Stomach (tissue), 9 donors: ENCODE data around the gene FKBP10. TPM values are rescaled to one million over a fixed set of nuclear protein-coding genes. Genes with fewer than 3 reads are reported as not detected.

ENCODE experiments used
- DNase-seq, 2 donors: peaks; one replicate each; pipeline versions ENCODE4 v3.0.0 to v3.0.0-alpha.2; 2013 to 2019
- H3K27ac ChIP-seq, 5 donors: fragments of 200-600 bp in 4 of 5; sonication (generic) in 4 of 5; one replicate each; pipeline ENCODE4 v1.5.1; 2013 to 2019; ENCODE audit warnings: mild to moderate bottlenecking in 1 of 5, moderate library complexity in 1 of 5
- H3K27me3 ChIP-seq, 3 donors: fragments of 200-600 bp; sonication (generic); one replicate each; pipeline ENCODE4 v1.5.1; 2017 to 2019; ENCODE audit warnings: mixed run types in 1 of 3
- H3K36me3 ChIP-seq, 4 donors: fragments of 200-600 bp; sonication (generic); 1 replicate in 3 of 4; 2 replicates in 1 of 4; pipeline ENCODE4 v1.5.1; 2016 to 2019
- H3K4me1 ChIP-seq, 4 donors: fragments of 200-600 bp; sonication (generic); one replicate each; pipeline ENCODE4 v1.5.1; 2016 to 2019
- H3K4me3 ChIP-seq, 4 donors: fragments of 200-600 bp; sonication (generic) in 3 of 4; one replicate each; pipeline ENCODE4 v1.5.1; 2016 to 2019; ENCODE audit warnings: mild to moderate bottlenecking in 1 of 4
- H3K9me3 ChIP-seq, 4 donors: fragments of 200-600 bp; sonication (generic); one replicate each; pipeline ENCODE4 v1.5.1; 2016 to 2019
- EP300 ChIP-seq: sonication (generic); formaldehyde crosslinking; IDR thresholded peaks from one replicate; pipeline ENCODE4 v1.6.1; 2017; ENCODE audit warnings: antibody characterized with exemption
- POLR2A ChIP-seq, 4 donors: fragments of 450-650 bp; IDR thresholded peaks; one replicate each; pipeline ENCODE4 v1.6.1; 2016; ENCODE audit warnings: antibody characterized with exemption in 4 of 4, control low read depth in 2 of 4, mild to moderate bottlenecking in 1 of 4, moderate library complexity in 1 of 4
- POLR2AphosphoS5 ChIP-seq, 3 donors: sonication (generic); formaldehyde crosslinking; IDR thresholded peaks; one replicate each; pipeline ENCODE4 v1.6.1; 2016; ENCODE audit warnings: antibody characterized with exemption in 3 of 3
- WGBS, 5 donors: extraction: QIAGEN DNeasy Blood & Tissue Kit in 3 of 5; methylation state at CpG; one replicate each; pipeline versions ENCODE4 v1.1.5 to v1.1.7; 2013 to 2018; 5-methylcytosine and 5-hydroxymethylcytosine counted together
- intact Hi-C: fragments of 100-400 bp; cut with DNase I; formaldehyde crosslinking; loops from one replicate; pipeline ENCODE4 v1.15.1; 2023; ENCODE audit warnings: low total_unique reads
- polyA plus RNA-seq, 3 donors: library from polyadenylated mRNA; stranded (reverse); fragments of 200-250 nt; gene quantifications; one replicate each; pipeline ENCODE4 v1.2.3, GENCODE V29; 2013
- total RNA-seq, 5 donors: library from RNA; depleted of rRNA; stranded (reverse); fragments of >200 nt; gene quantifications; one replicate each; pipeline versions ENCODE4 v1.1.0 to v1.2.3, GENCODE V29; 2014 to 2016
- TF ChIP-seq, protein P1 (sequence below), 7 experiments: fragments of 450-650 bp in 4 of 7; fragments of 200-600 bp in 3 of 7; sonication (generic) in 3 of 7; IDR thresholded peaks; one replicate each; pipeline ENCODE4 v1.5.1; 2016 to 2019; ENCODE audit warnings: antibody characterized with exemption in 7 of 7, control low read depth in 2 of 7, mild to moderate bottlenecking in 1 of 7
- donor health status: healthy with polysubstance abuse.
- donor health status: Bipolar disorder and iron deficiency.
- donor health status: healthy.

The FKBP10 gene
- total and polyA plus RNA-seq, 8 donors = 4.6 to 45.3 (median 14.9) TPM

DNA sequence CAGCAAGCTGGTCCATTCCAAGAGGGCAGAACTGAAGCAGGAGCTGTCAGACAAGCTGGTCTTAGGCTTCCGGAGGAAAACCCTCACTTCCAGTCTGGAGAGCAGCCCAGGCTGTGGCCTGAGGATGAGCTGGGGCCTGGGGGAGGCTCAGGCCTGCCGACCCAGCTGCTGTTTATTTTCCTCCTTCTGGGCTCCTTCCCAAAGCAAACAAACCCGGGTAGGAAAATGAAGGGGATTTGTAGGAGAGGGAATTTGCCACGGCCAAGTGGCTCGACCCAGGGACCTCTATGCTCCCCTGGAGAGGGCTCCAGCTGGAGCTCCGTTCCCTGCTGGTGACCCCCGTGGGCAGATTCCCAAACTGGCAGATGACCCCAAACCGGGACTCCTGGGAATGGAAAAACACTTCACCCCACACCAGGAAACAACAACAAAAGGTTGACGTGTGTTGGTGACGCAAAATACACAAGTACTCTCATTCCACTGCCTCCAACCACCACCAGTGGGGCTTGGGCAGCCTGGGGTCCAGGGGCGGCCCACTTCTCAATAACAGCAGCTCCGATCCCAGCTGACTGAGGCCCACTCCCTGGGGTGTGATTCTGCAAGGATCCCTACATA is 35.1 kb upstream of the FKBP10 start:
- TF ChIP-seq, protein P1, sequence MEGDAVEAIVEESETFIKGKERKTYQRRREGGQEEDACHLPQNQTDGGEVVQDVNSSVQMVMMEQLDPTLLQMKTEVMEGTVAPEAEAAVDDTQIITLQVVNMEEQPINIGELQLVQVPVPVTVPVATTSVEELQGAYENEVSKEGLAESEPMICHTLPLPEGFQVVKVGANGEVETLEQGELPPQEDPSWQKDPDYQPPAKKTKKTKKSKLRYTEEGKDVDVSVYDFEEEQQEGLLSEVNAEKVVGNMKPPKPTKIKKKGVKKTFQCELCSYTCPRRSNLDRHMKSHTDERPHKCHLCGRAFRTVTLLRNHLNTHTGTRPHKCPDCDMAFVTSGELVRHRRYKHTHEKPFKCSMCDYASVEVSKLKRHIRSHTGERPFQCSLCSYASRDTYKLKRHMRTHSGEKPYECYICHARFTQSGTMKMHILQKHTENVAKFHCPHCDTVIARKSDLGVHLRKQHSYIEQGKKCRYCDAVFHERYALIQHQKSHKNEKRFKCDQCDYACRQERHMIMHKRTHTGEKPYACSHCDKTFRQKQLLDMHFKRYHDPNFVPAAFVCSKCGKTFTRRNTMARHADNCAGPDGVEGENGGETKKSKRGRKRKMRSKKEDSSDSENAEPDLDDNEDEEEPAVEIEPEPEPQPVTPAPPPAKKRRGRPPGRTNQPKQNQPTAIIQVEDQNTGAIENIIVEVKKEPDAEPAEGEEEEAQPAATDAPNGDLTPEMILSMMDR (IDR thresholded peaks at IDR 0.05) = no peak
- peak in 1 of 3 donors; percentile 53 for TF ChIP-seq POLR2AphosphoS5 (IDR thresholded peaks at IDR 0.05)
- H3K9me3 ChIP-seq = no peaks in the 10 kb centered on the region
- DNase-seq = peak; percentile 78 to 92
- no peaks in the 10 kb centered on the region for H3K27me3 ChIP-seq
- intact Hi-C loops = no loop called here
- WGBS, 5 donors = 8 to 19% (median 14%) methylated on average over 11 to 12 of the region's 12 CpGs
- H3K36me3 ChIP-seq = peaks cover 0 to 8% (median 5%) of the 10 kb centered on the region in 4 donors
- peaks cover 72 to 99% (median 90%) of the 10 kb centered on the region in 4 donors for H3K4me1 ChIP-seq
- peak overlapping the region in 1 of 4 donors; percentile 1 for H3K4me3 ChIP-seq
- peak overlapping the region; percentile 77 to 94 (median 86) for H3K27ac ChIP-seq

DNA sequence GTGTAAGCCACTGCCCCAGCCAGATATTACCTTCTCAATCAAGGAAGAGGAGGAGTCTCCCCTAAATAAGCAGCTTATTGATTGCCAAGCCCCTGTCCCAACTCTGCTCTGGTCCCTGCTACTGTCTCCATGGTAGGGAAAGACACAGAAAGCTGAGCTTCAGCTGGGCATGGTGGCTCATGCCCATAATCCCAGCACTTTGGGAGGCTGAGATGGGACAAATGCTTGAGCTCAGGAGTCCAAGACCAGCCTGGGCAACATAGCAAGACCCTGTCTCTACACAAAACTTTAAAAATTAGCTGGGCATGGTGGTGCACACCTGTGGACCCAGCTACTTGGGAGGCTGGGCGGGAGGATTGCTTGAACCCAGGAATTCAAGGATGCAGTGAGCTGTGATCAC is 32.9 kb upstream of the FKBP10 start:
- peaks cover 74 to 98% (median 90%) of the 10 kb centered on the region in 4 donors for H3K4me1 ChIP-seq
- no peak overlapping the region for H3K4me3 ChIP-seq
- peak overlapping the region in 3 of 5 donors; percentile 86 to 94 (median 88) for H3K27ac ChIP-seq
- no peak for DNase-seq
- H3K9me3 ChIP-seq = no peaks in the 10 kb centered on the region
- no peak for TF ChIP-seq POLR2AphosphoS5 (IDR thresholded peaks at IDR 0.05)
- no peak for TF ChIP-seq POLR2A (IDR thresholded peaks at IDR 0.05)
- TF ChIP-seq EP300 = no peak
- TF ChIP-seq, protein P1 (IDR thresholded peaks at IDR 0.05) = no peak
- intact Hi-C loops = no loop called here
- whole genome bisulfite sequencing, 5 donors = 83 to 100% (median 90%) methylated on average over 1 of the region's 1 CpG
- H3K36me3 ChIP-seq = peaks cover 0 to 8% (median 5%) of the 10 kb centered on the region in 4 donors
- peaks cover 0 to 11% (median 0%) of the 10 kb centered on the region in 3 donors for H3K27me3 ChIP-seq

DNA sequence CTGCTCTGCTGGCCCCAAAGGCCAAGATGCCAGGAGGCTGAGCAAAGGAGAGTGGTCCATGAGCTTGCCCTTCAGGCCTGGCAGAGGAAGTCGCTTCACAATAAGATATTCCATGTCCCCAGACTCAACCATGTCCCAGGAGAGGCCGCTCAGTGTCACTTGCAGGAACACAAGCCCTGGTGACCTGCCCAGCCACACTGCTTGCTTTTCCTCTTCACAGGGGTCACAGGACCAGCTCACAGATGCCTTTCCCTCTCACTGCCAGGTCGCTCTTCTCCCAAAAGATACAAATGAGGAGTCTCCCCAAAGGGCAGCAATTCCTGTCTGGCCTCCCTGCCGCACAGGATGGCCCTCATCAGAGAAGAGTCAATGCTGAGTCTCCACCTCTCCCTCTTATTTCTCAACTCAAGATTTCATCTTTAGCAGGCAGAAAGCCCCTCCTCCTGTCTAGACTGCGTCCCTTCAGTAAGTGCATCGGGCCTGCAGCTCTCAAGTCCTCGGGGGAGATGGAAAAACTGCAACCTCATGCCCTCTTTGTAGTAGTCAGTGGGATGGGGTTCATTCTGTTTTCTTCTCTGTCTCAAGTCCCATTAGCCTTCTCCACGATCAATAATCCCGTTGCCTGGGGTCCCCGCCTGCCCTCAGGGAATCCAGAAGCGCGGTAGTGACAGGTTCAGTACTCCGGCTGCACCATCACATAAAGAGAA is 31.2 kb upstream of the FKBP10 start:
- H3K4me1 ChIP-seq = peaks cover 59 to 98% (median 90%) of the 10 kb centered on the region in 4 donors
- peaks cover 0 to 27% (median 0%) of the 10 kb centered on the region in 3 donors for H3K27me3 ChIP-seq
- no peak for TF ChIP-seq EP300
- TF ChIP-seq, protein P1 (IDR thresholded peaks at IDR 0.05) = no peak
- H3K27ac ChIP-seq = peak overlapping the region; percentile 38 to 98 (median 93)
- peak overlapping the region in 2 of 4 donors; percentile 2 to 9 for H3K4me3 ChIP-seq
- DNase-seq = peak in 1 of 2 donors; percentile 12
- H3K36me3 ChIP-seq = peaks cover 0 to 2% (median 0%) of the 10 kb centered on the region in 4 donors
- 58 to 65% (median 63%) methylated on average over 13 of the region's 13 CpGs for WGBS, 5 donors
- intact Hi-C loops = no loop called here
- no peaks in the 10 kb centered on the region for H3K9me3 ChIP-seq

DNA sequence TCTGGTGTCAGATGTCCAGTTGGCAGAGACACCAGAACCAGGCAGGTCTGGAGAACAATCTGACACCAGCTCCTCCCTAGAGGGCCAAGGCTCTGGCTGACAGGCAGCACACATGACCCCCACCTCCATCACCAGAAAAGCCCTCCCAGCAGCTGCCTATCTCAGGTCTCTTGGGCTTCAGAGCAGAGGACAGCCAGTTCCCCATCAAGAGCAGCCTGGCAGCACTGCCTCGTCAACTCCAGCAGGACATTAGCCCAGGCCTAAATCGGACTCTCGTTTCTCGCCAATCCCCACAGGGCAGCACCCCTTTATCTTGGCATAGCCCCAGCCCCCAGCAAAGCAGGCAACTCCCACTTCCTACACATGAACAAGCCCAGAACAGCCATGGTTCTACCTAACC is 30.7 kb upstream of the FKBP10 start:
- intact Hi-C loops = no loop called here
- whole genome bisulfite sequencing, 5 donors = 18 to 33% (median 21%) methylated on average over 4 of the region's 4 CpGs
- H3K27me3 ChIP-seq = peaks cover 0 to 29% (median 0%) of the 10 kb centered on the region in 3 donors
- H3K9me3 ChIP-seq = no peaks in the 10 kb centered on the region
- H3K4me1 ChIP-seq = peaks cover 53 to 94% (median 88%) of the 10 kb centered on the region in 4 donors
- peak in 2 of 3 donors; percentile 15 to 48 for TF ChIP-seq POLR2AphosphoS5 (IDR thresholded peaks at IDR 0.05)
- TF ChIP-seq POLR2A (IDR thresholded peaks at IDR 0.05) = no peak
- H3K36me3 ChIP-seq = peaks cover 0 to under 1% (median 0%) of the 10 kb centered on the region in 4 donors
- H3K27ac ChIP-seq = peak overlapping the region; percentile 38 to 98 (median 93)
- DNase-seq = peak; percentile 27 to 49
- peak overlapping the region in 2 of 4 donors; percentile 1 to 9 for H3K4me3 ChIP-seq
